Measurements from ENCODE around the gene ZNF619. TPM values are rescaled to one million over a fixed set of nuclear protein-coding genes. Genes with fewer than 3 reads are reported as not detected.

Gene ZNF619
- total and polyA plus RNA-seq, 2 experiments from 2014 or later, result 2.0 to 4.4 TPM

DNA sequence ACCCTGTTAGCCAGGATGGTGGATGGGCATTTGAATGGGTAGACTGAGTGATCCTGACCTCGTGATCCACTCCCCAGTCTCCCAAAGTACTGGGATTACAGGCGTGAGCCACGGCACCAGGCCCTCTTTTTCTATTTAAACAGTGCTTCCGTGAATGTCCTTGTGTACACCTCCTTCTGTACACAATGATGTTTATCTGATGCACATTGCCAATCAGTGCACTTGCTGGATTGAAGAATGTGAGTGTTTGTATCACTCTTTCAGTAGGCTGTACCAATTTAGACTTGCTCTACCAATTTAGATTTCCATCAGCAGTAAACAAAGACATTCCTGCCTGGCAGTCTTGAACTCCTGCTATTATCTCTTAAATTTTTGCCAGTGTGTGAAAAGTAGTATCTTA is 8.9 kb upstream of the ZNF619 start:
- in situ Hi-C loops (cut with MboI), result no loop called here
- Histone ChIP-seq H3K4me3 (no peak overlapping the region), H3K9me2 (ENCODE audit: insufficient read depth) (no peaks in the 10 kb centered on the region), H3K36me3 (ENCODE audit: low read depth) (peaks cover 14% of the 10 kb centered on the region), H4K20me1 (ENCODE audit: insufficient read depth) (no peaks in the 10 kb centered on the region), H3K9ac (no peak overlapping the region), H3K79me2 (ENCODE audit: insufficient read depth) (no peaks in the 10 kb centered on the region), H3F3A (ENCODE audit: insufficient read depth) (peaks cover 37% of the 10 kb centered on the region), H3K27me3 (replicated peaks; ENCODE audit: insufficient read depth) (no peaks in the 10 kb centered on the region), H3K9me3 (ENCODE audit: low read depth) (no peaks in the 10 kb centered on the region), H3K4me1 (ENCODE audit: insufficient read depth) (no peaks in the 10 kb centered on the region), H2AFZ (no peak overlapping the region), H3K4me2 (ENCODE audit: unreplicated experiment) (no peak overlapping the region), H3K27ac (no peak overlapping the region)
- WGBS, 2 experiments (ENCODE audit: low coverage in 1 of 2, low lambda C conversion rate in 2 of 2, missing lambda C conversion rate in 2 of 2), result 82 to 83% methylated on average over 4 of the region's 4 CpGs
- DNase-seq, result no peak
- no peak for TF ChIP-seq EZH2phosphoT487 (IDR thresholded peaks at IDR 0.05; ENCODE audit: insufficient read depth, low read depth)
- no peak for TF ChIP-seq EZH2 (IDR thresholded peaks at IDR 0.05; ENCODE audit: insufficient read depth, poor library complexity, severe bottlenecking)

DNA sequence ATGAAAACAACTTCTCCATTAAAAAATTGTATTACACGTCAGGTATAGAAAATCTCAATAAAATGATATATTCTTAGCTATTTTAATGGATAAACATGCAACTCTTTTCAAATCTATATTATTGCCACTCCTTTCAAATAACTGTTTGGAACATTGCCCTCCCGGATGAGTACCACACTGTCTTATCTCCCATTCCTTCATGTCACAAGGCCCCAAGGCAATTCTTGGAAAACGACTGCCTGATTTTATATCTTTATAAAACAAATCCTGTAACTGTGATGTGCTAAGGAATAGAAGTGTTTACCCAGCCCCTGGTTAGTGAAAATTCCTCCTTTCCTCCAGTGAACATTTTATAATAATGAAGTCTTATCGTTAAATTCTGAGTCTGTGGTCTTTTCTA is 6.2 kb upstream of the ZNF619 start:
- no peak for DNase-seq
- no peak for TF ChIP-seq EZH2phosphoT487 (IDR thresholded peaks at IDR 0.05; ENCODE audit: insufficient read depth, low read depth)
- TF ChIP-seq EZH2 (IDR thresholded peaks at IDR 0.05; ENCODE audit: insufficient read depth, poor library complexity, severe bottlenecking), result no peak
- H3K36me3 ChIP-seq (ENCODE audit: low read depth), result no peaks in the 10 kb centered on the region; the same call in 1 of the 2 replicates
- no peak overlapping the region for H3K9ac ChIP-seq
- H3K27me3 ChIP-seq (replicated peaks; ENCODE audit: insufficient read depth), result no peaks in the 10 kb centered on the region
- no peaks in the 10 kb centered on the region for H3K79me2 ChIP-seq (ENCODE audit: insufficient read depth)
- 80 to 83% methylated on average over 4 of the region's 4 CpGs for WGBS, 2 experiments (ENCODE audit: low coverage in 1 of 2, low lambda C conversion rate in 2 of 2, missing lambda C conversion rate in 2 of 2)
- no peaks in the 10 kb centered on the region for H3K9me2 ChIP-seq (ENCODE audit: insufficient read depth)
- no peak overlapping the region for H3K4me2 ChIP-seq (ENCODE audit: unreplicated experiment)
- no peaks in the 10 kb centered on the region for H3K9me3 ChIP-seq (ENCODE audit: low read depth)
- in situ Hi-C loops (cut with MboI), result no loop called here
- no peak overlapping the region for H3K4me3 ChIP-seq
- no peaks in the 10 kb centered on the region for H3K4me1 ChIP-seq (ENCODE audit: insufficient read depth)
- H3F3A ChIP-seq (ENCODE audit: insufficient read depth), result peaks cover 10% of the 10 kb centered on the region
- no peak overlapping the region for H2AFZ ChIP-seq
- H3K27ac ChIP-seq, result no peak overlapping the region
- no peaks in the 10 kb centered on the region for H4K20me1 ChIP-seq (ENCODE audit: insufficient read depth)

DNA sequence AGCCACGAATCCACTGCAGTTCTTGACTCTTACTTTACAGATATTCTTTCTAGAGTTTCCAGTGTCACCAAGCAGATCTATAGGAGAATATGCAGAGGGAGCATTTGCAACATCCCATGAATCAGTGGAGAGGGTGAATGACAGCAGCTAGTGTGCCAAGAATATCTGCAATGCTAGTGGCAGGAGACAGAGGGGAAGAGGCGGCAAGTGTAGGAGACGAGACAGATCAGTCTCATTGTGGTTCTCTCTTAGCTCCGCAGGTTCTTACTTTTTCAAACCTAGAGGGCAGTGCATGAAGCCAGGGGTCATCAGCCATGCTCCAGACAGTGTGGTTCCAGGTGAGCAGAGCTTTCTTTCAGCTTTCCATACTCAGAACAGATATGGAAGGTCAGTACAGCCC is 744 bp downstream of the ZNF619 start:
- Histone ChIP-seq H4K20me1 (ENCODE audit: insufficient read depth) (no peaks in the 10 kb centered on the region), H3K9ac (peak overlapping the region; percentile 88), H3K9me3 (ENCODE audit: low read depth) (no peaks in the 10 kb centered on the region), H3K4me3 (peak overlapping the region; percentile 95), H2AFZ (peak overlapping the region; percentile 98), H3F3A (ENCODE audit: insufficient read depth) (no peaks in the 10 kb centered on the region), H3K36me3 (ENCODE audit: low read depth) (no peaks in the 10 kb centered on the region), H3K9me2 (ENCODE audit: insufficient read depth) (no peaks in the 10 kb centered on the region), H3K4me2 (ENCODE audit: unreplicated experiment) (peak overlapping the region; percentile 78), H3K27me3 (replicated peaks; ENCODE audit: insufficient read depth) (no peaks in the 10 kb centered on the region), H3K27ac (no peak overlapping the region), H3K4me1 (ENCODE audit: insufficient read depth) (peaks cover 4% of the 10 kb centered on the region; the same call in 1 of the 2 replicates), H3K79me2 (ENCODE audit: insufficient read depth) (no peaks in the 10 kb centered on the region)
- 33 to 36% methylated on average over 4 of the region's 4 CpGs for WGBS, 2 experiments (ENCODE audit: low coverage in 1 of 2, low lambda C conversion rate in 2 of 2, missing lambda C conversion rate in 2 of 2)
- in situ Hi-C loops (cut with MboI), result no loop called here
- no peak for DNase-seq
- no peak for TF ChIP-seq EZH2phosphoT487 (IDR thresholded peaks at IDR 0.05; ENCODE audit: insufficient read depth, low read depth)
- no peak for TF ChIP-seq EZH2 (IDR thresholded peaks at IDR 0.05; ENCODE audit: insufficient read depth, poor library complexity, severe bottlenecking)

DNA sequence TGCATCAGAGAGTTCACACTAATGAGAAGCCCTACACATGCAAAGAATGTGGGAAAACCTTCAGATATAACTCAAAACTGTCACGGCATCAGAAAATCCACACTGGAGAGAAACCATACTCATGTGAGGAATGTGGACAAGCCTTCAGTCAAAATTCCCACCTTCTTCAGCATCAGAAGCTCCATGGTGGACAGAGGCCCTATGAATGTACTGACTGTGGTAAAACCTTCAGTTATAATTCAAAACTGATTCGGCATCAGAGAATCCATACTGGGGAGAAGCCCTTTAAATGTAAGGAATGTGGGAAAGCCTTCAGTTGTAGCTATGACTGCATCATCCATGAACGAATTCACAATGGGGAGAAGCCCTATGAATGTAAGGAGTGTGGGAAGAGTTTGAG is 10.2 kb downstream of the ZNF619 start:
- H3K36me3 ChIP-seq (ENCODE audit: low read depth), result peaks cover 11% of the 10 kb centered on the region

DNA sequence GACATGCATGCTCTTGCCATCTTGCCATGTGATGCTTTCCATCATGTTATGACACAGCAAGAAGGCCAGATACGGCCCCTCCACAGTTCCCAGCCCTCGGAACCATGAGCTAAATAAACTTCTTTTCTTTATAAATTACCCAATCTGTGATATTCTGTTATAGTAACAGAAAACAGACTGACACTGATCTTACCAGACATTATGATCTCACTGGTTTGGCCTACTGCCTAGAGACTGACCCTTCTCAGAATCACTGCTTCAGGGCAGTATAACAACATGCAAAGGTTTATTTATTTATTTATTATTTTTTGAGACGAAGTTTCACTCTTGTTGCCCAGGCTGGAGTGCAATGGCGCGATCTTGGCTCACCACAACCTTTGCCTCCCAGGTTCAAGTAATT is 14.0 kb downstream of the ZNF619 start:
- Histone ChIP-seq H3K79me2 (ENCODE audit: insufficient read depth) (no peaks in the 10 kb centered on the region), H3F3A (ENCODE audit: insufficient read depth) (no peaks in the 10 kb centered on the region), H4K20me1 (ENCODE audit: insufficient read depth) (no peaks in the 10 kb centered on the region), H2AFZ (no peak overlapping the region), H3K9me2 (ENCODE audit: insufficient read depth) (no peaks in the 10 kb centered on the region), H3K27me3 (replicated peaks; ENCODE audit: insufficient read depth) (no peaks in the 10 kb centered on the region), H3K9me3 (ENCODE audit: low read depth) (no peaks in the 10 kb centered on the region), H3K4me1 (ENCODE audit: insufficient read depth) (no peaks in the 10 kb centered on the region), H3K4me3 (no peak overlapping the region), H3K36me3 (ENCODE audit: low read depth) (peaks cover 11% of the 10 kb centered on the region), H3K27ac (no peak overlapping the region), H3K4me2 (ENCODE audit: unreplicated experiment) (no peak overlapping the region), H3K9ac (no peak overlapping the region)
- WGBS, 2 experiments (ENCODE audit: low coverage in 1 of 2, low lambda C conversion rate in 2 of 2, missing lambda C conversion rate in 2 of 2), result 95 to 97% methylated on average over 5 of the region's 5 CpGs
- in situ Hi-C loops (cut with MboI), result no loop called here
- no peak for DNase-seq
- TF ChIP-seq EZH2phosphoT487 (IDR thresholded peaks at IDR 0.05; ENCODE audit: insufficient read depth, low read depth) (no peak), EZH2 (IDR thresholded peaks at IDR 0.05; ENCODE audit: insufficient read depth, poor library complexity, severe bottlenecking) (no peak)

More for the DNA sequence above, 10.2 kb downstream of the ZNF619 start:
- in situ Hi-C loops (cut with MboI), result no loop called here
- Histone ChIP-seq H3K27me3 (replicated peaks; ENCODE audit: insufficient read depth) (no peaks in the 10 kb centered on the region), H3K4me3 (no peak overlapping the region), H2AFZ (no peak overlapping the region), H3K9ac (no peak overlapping the region), H4K20me1 (ENCODE audit: insufficient read depth) (no peaks in the 10 kb centered on the region), H3F3A (ENCODE audit: insufficient read depth) (no peaks in the 10 kb centered on the region), H3K9me3 (ENCODE audit: low read depth) (no peaks in the 10 kb centered on the region), H3K4me2 (ENCODE audit: unreplicated experiment) (no peak overlapping the region), H3K27ac (no peak overlapping the region), H3K79me2 (ENCODE audit: insufficient read depth) (no peaks in the 10 kb centered on the region), H3K4me1 (ENCODE audit: insufficient read depth) (no peaks in the 10 kb centered on the region), H3K9me2 (ENCODE audit: insufficient read depth) (no peaks in the 10 kb centered on the region)
- 95 to 98% methylated on average over 3 of the region's 3 CpGs for WGBS, 2 experiments (ENCODE audit: low coverage in 1 of 2, low lambda C conversion rate in 2 of 2, missing lambda C conversion rate in 2 of 2)
- DNase-seq, result no peak
- no peak for TF ChIP-seq EZH2 (IDR thresholded peaks at IDR 0.05; ENCODE audit: insufficient read depth, poor library complexity, severe bottlenecking)
- no peak for TF ChIP-seq EZH2phosphoT487 (IDR thresholded peaks at IDR 0.05; ENCODE audit: insufficient read depth, low read depth)
